IMR-90 (cell line): ENCODE data around the gene ST6GALNAC5. TPM values are rescaled to one million over a fixed set of nuclear protein-coding genes. Genes with fewer than 3 reads are reported as not detected.

Experiments used
- ATAC-seq: fragments of 200-7000 bp; cut with Tn5 transposase; 2 replicates; pipeline ENCODE4 v1.9.1; 2020; ENCODE audit warnings: low read depth, mild to moderate bottlenecking, moderate library complexity
- BruUV-seq: library from RNA; stranded (reverse); fragments of 400-500 nt; replicated peaks from 2 replicates; lab custom pipeline; 2021; lab: Mats Ljungman, UMichigan
- CTCF ChIA-PET: fragments of 300-600 bp; formaldehyde crosslinking; extraction: SDS; loops from one replicate; lab custom pipeline; 2021; ENCODE audit warnings: antibody characterized with exemption; lab: Yijun Ruan, JAX
- POLR2A ChIA-PET: fragments of 300-600 bp; sonication (Branson Sonifier 250); formaldehyde crosslinking; loops from one replicate; lab custom pipeline; 2022; ENCODE audit warnings: antibody characterized with exemption; ENCODE audit not compliant: unreplicated experiment; lab: Charles Lee
- DNase-seq: peaks from one replicate; pipeline ENCODE4 v3.0.0; 2013
- H2AFZ ChIP-seq: replicated peaks from 2 replicates; pipeline ENCODE3; 2013; ENCODE audit warnings: low read length, mild to moderate bottlenecking; ENCODE audit not compliant: poor library complexity
- H2AK5ac ChIP-seq: 2 replicates; pipeline ENCODE4 v1.6.1; 2013; ENCODE audit warnings: low read depth, low read length, inconsistent platforms
- H2AK9ac ChIP-seq: replicated peaks from 2 replicates; pipeline ENCODE3; 2013; ENCODE audit warnings: mild to moderate bottlenecking, low read depth, low read length, moderate library complexity; ENCODE audit not compliant: poor library complexity
- H2BK120ac ChIP-seq: 2 replicates; pipeline ENCODE4 v1.6.1; 2013; ENCODE audit warnings: low read depth, low read length, inconsistent platforms
- H2BK15ac ChIP-seq: 3 replicates; pipeline ENCODE4 v1.6.1; 2013; ENCODE audit warnings: low read depth, low read length, inconsistent platforms
- H2BK20ac ChIP-seq: 2 replicates; pipeline ENCODE4 v1.6.1; 2013; ENCODE audit warnings: low read depth, mild to moderate bottlenecking, inconsistent platforms, low read length, moderate library complexity
- H2BK5ac ChIP-seq: 2 replicates; pipeline ENCODE4 v1.6.1; 2013; ENCODE audit warnings: mild to moderate bottlenecking, low read depth, low read length, inconsistent platforms; ENCODE audit not compliant: poor library complexity, severe bottlenecking
- H3K14ac ChIP-seq: replicated peaks from 2 replicates; pipeline ENCODE4 v1.6.1; 2013; ENCODE audit warnings: low read depth, low read length, inconsistent platforms
- H3K18ac ChIP-seq: 2 replicates; pipeline ENCODE4 v1.6.1; 2013; ENCODE audit warnings: low read depth, low read length, control low read depth
- H3K23ac ChIP-seq: 2 replicates; pipeline ENCODE4 v1.6.1; 2013; ENCODE audit warnings: low read depth, low read length, inconsistent platforms
- H3K27ac ChIP-seq: 2 replicates; pipeline ENCODE4 v1.5.1; 2013; ENCODE audit warnings: mild to moderate bottlenecking, control low read depth, low read length; ENCODE audit not compliant: insufficient read depth
- H3K27me3 ChIP-seq: 2 replicates; pipeline ENCODE4 v1.6.1; 2013; ENCODE audit warnings: low read length; ENCODE audit not compliant: control insufficient read depth, insufficient read depth
- H3K36me3 ChIP-seq: 2 replicates; pipeline ENCODE4 v1.6.1; 2013; ENCODE audit warnings: low read length, mixed read lengths; ENCODE audit not compliant: control insufficient read depth, insufficient read depth
- H3K4ac ChIP-seq: 2 replicates; pipeline ENCODE4 v1.6.1; 2013; ENCODE audit warnings: low read depth, low read length, inconsistent platforms
- H3K4me1 ChIP-seq: 2 replicates; pipeline ENCODE4 v1.6.1; 2013; ENCODE audit warnings: low read length, mixed read lengths; ENCODE audit not compliant: control insufficient read depth, insufficient read depth
- H3K4me2 ChIP-seq: 2 replicates; pipeline ENCODE4 v1.6.1; 2013; ENCODE audit warnings: low read depth, mild to moderate bottlenecking, control low read depth, low read length, moderate library complexity
- H3K4me3 ChIP-seq: 2 replicates; pipeline ENCODE4 v1.5.1; 2013; ENCODE audit warnings: low read depth, mild to moderate bottlenecking, control low read depth, low read length, moderate library complexity; ENCODE audit not compliant: insufficient read depth
- H3K56ac ChIP-seq: 2 replicates; pipeline ENCODE4 v1.6.1; 2013; ENCODE audit warnings: low read length, inconsistent platforms; ENCODE audit not compliant: insufficient read depth; ENCODE audit errors: extremely low read depth
- H3K79me1 ChIP-seq, 2 experiments: 2 replicates each; pipeline ENCODE4 v1.6.1; 2013; ENCODE audit warnings: low read length in 2 of 2, inconsistent platforms in 1 of 2, low read depth in 1 of 2
- H3K9ac ChIP-seq: 2 replicates; pipeline ENCODE4 v1.6.1; 2013; ENCODE audit warnings: low read depth, low read length, control low read depth
- H3K9me1 ChIP-seq: 2 replicates; pipeline ENCODE4 v1.6.1; 2013; ENCODE audit warnings: low read length, inconsistent platforms; ENCODE audit not compliant: insufficient read depth
- H3K9me3 ChIP-seq: 2 replicates; pipeline ENCODE4 v1.6.1; 2013; ENCODE audit warnings: low read length; ENCODE audit not compliant: control insufficient read depth, insufficient read depth
- H4K20me1 ChIP-seq: 2 replicates; pipeline ENCODE4 v1.6.1; 2013; ENCODE audit warnings: low read length, inconsistent platforms; ENCODE audit not compliant: insufficient read depth
- H4K5ac ChIP-seq: 2 replicates; pipeline ENCODE4 v1.6.1; 2013; ENCODE audit warnings: mild to moderate bottlenecking, low read depth, low read length, control low read depth
- H4K8ac ChIP-seq, 2 experiments: 2 replicates each; pipeline ENCODE4 v1.6.1; 2013; ENCODE audit warnings: low read depth in 2 of 2, low read length in 2 of 2, control low read depth in 1 of 2, inconsistent platforms in 1 of 2
- H4K91ac ChIP-seq: 2 replicates; pipeline ENCODE4 v1.6.1; 2013; ENCODE audit warnings: low read depth, low read length, inconsistent platforms; ENCODE audit not compliant: insufficient read depth
- FOS ChIP-seq: fragments of 150-350 bp; IDR thresholded peaks from 2 replicates; pipeline ENCODE4 v1.6.1; 2016; ENCODE audit warnings: low read depth, low read length
- NFE2L2 ChIP-seq: fragments of 150-350 bp; IDR thresholded peaks from 2 replicates; pipeline ENCODE4 v1.6.1; 2016; ENCODE audit warnings: low read depth, mild to moderate bottlenecking, low read length
- POLR2A ChIP-seq: IDR thresholded peaks from 2 replicates; pipeline ENCODE4 v1.6.1; 2012; ENCODE audit warnings: mild to moderate bottlenecking, low read depth, low read length
- RAD21 ChIP-seq: IDR thresholded peaks from 2 replicates; pipeline ENCODE4 v1.6.1; 2012; ENCODE audit warnings: low read length, improper control_type of control experiment
- RCOR1 ChIP-seq: IDR thresholded peaks from 2 replicates; pipeline ENCODE4 v1.6.1; 2012; ENCODE audit warnings: mild to moderate bottlenecking, low read length, improper control_type of control experiment; ENCODE audit not compliant: insufficient replicate concordance
- RFX5 ChIP-seq: IDR thresholded peaks from 2 replicates; pipeline ENCODE4 v1.8.0; 2012; ENCODE audit warnings: low read depth, mild to moderate bottlenecking, low read length, moderate library complexity
- SMC3 ChIP-seq: fragments of 150-350 bp; IDR thresholded peaks from 2 replicates; pipeline ENCODE4 v1.6.1; 2016; ENCODE audit warnings: low read depth, mild to moderate bottlenecking, antibody characterized with exemption, low read length, moderate library complexity
- WGBS, 2 experiments: methylation state at CpG; one replicate each; pipeline versions ENCODE4 v1.1.5 to v1.1.7; 2013; ENCODE audit warnings: missing lambda C conversion rate in 2 of 2; ENCODE audit not compliant: insufficient read length in 1 of 2; ENCODE audit errors: extremely low coverage in 2 of 2; 5-methylcytosine and 5-hydroxymethylcytosine counted together
- dilution Hi-C: fragments of 300-500 bp; cut with HindIII; formaldehyde crosslinking; loops from one replicate; pipeline ENCODE4 v1.14.3; 2018; ENCODE audit warnings: low sequenced_read_pairs; ENCODE audit not compliant: unreplicated experiment
- in situ Hi-C: fragments of 300-500 bp; cut with MboI; formaldehyde crosslinking; loops from 3 replicates; pipeline ENCODE4 v1.14.3; 2019; ENCODE audit warnings: low sequenced_read_pairs, inconsistent platforms, mixed read lengths
- intact Hi-C: fragments of 100-400 bp; cut with micrococcal nuclease; formaldehyde crosslinking; loops from 2 replicates; pipeline ENCODE4 v1.10.0; 2022
- microRNA-seq, 2 experiments: library from miRNA; stranded (forward) in 1 of 2; unstranded in 1 of 2; fragments of 10-50 nt in 1 of 2; fragments of <30 nt in 1 of 2; gene quantifications in 1 of 2; microRNA quantifications in 1 of 2; one replicate each; pipeline versions ENCODE3 to v1.1.0; 2013 to 2020; ENCODE audit not compliant: insufficient read depth in 1 of 2, insufficient read length in 1 of 2, unreplicated experiment in 1 of 2
- polyA plus RNA-seq, 3 experiments: library from polyadenylated mRNA; depleted of rRNA; stranded (reverse); fragments of >200 nt; gene quantifications; 2 replicates each; pipeline ENCODE4 v1.2.3, GENCODE V29; 2012; ENCODE audit warnings: low replicate concordance in 1 of 3
- small RNA-seq, 5 experiments: library from RNA; depleted of rRNA; stranded (forward); fragments of <200 nt; gene quantifications; one replicate each; pipeline ENCODE3, GENCODE V24; 2012
- total RNA-seq: library from RNA; depleted of rRNA; stranded (reverse); fragments of >200 nt; gene quantifications from 2 replicates; pipeline ENCODE4 v1.2.3, GENCODE V29; 2012

ST6GALNAC5 gene
- total and polyA plus RNA-seq, 2 of the 4 experiments (the other 2 are of a cell fraction): 3.4 to 4.0 TPM

- H3K23ac ChIP-seq: no peak overlapping the region
- H2BK15ac ChIP-seq: no peak overlapping the region
- H3K9me3 ChIP-seq: no peaks in the 10 kb centered on the region
- no peaks in the 10 kb centered on the region for H4K20me1 ChIP-seq
- dilution Hi-C loops: no loop called here
- H2AFZ ChIP-seq: peak overlapping the region; percentile 15
- H3K79me1 ChIP-seq: no peaks in the 10 kb centered on the region
- in situ Hi-C loops: no loop called here
- H2AK9ac ChIP-seq: no peak overlapping the region
- TF ChIP-seq NFE2L2: no peak
- TF ChIP-seq FOS: no peak
- TF ChIP-seq SMC3: no peak
- no peak for TF ChIP-seq RAD21
- no peak for TF ChIP-seq RFX5
- no peak for TF ChIP-seq POLR2A
- no peak for TF ChIP-seq RCOR1
- H4K91ac ChIP-seq: no peak overlapping the region
- DNase-seq: no peak
- no peak overlapping the region for H3K4ac ChIP-seq
- H3K4me1 ChIP-seq: no peaks in the 10 kb centered on the region
- no TSS peak for BruUV-seq
- H3K9ac ChIP-seq: no peak overlapping the region
- no peak overlapping the region for H3K4me3 ChIP-seq
- H4K5ac ChIP-seq: no peak overlapping the region
- H3K56ac ChIP-seq: no peak overlapping the region
- no peak for ATAC-seq
- H3K9me1 ChIP-seq: no peaks in the 10 kb centered on the region
- no peak overlapping the region for H4K8ac ChIP-seq
- intact Hi-C loops: no loop called here
- WGBS, 2 experiments: 52% methylated on average over 2 of the region's 10 CpGs; no CpG with 5 or more reads in 1 of the 2 experiments
- no peak overlapping the region for H2BK20ac ChIP-seq
- ChIA-PET CTCF (no interaction called here), POLR2A (no interaction called here)
- H3K4me2 ChIP-seq: no peak overlapping the region
- no peaks in the 10 kb centered on the region for H3K27me3 ChIP-seq
- no peak overlapping the region for H3K18ac ChIP-seq
- no peaks in the 10 kb centered on the region for H3K36me3 ChIP-seq
- no peak overlapping the region for H2BK120ac ChIP-seq
- H3K14ac ChIP-seq: no peak overlapping the region
- H2BK5ac ChIP-seq: no peak overlapping the region
- H2AK5ac ChIP-seq: no peak overlapping the region
- no peak overlapping the region for H3K27ac ChIP-seq
These were observed 237.4 kb downstream of the ST6GALNAC5 start for GRCh38 chr1:77104672-77105071.

Small RNA genes lying within 50 kb of the gene (microRNA-seq; reads per million reads assigned to microRNA genes)
- gene MIR7156: 0 to 0.73 reads per million in 2 experiments

Small RNA genes lying within 50 kb of the gene (small RNA-seq; reads per million reads assigned to genes)
- 0 to 0.93 (median 0) reads per million in 5 experiments for gene MIR7156
